NCI-H446 treated with DMSO at 0.1 percent for 48 hours (cell line): ENCODE results near the gene CMTM1.
"Not testable (repeated sequence)": the region's sequence is repeated elsewhere in the genome, so short reads cannot be mapped to it uniquely, and the experiment has no call there.

ENCODE experiments used
- DNase-seq: peaks from one replicate; lab custom pipeline; 2025; lab: John Stamatoyannopoulos, UW

The CMTM1 gene

GRCh38 chr16:66562986-66563385 is 3.3 kb upstream of the CMTM1 start:
- no peak for DNase-seq

- no peak for DNase-seq
Measured at GRCh38 chr16:66563574-66564334, 2.5 kb upstream of the CMTM1 start.

GRCh38 chr16:66567270-66567669 is 1.0 kb downstream of the CMTM1 start:
- DNase-seq, result not testable (repeated sequence)

GRCh38 chr16:66568355-66568754 is 2.1 kb downstream of the CMTM1 start:
- no peak for DNase-seq

- no peak for DNase-seq
Measured at GRCh38 chr16:66569131-66569530, 2.9 kb downstream of the CMTM1 start.

GRCh38 chr16:66569827-66570405 is 3.7 kb downstream of the CMTM1 start:
- no peak for DNase-seq

- no peak for DNase-seq
Measured at GRCh38 chr16:66572356-66572755, 6.1 kb downstream of the CMTM1 start.

- no peak for DNase-seq
Measured at GRCh38 chr16:66574081-66574480, 7.8 kb downstream of the CMTM1 start.

- DNase-seq, result no peak
Measured at GRCh38 chr16:66574531-66574930, 8.3 kb downstream of the CMTM1 start.

GRCh38 chr16:66575060-66575459 is 8.8 kb downstream of the CMTM1 start:
- DNase-seq, result no peak

GRCh38 chr16:66576296-66576695 is 10.1 kb downstream of the CMTM1 start:
- DNase-seq, result no peak

GRCh38 chr16:66578651-66579531 is 12.7 kb downstream of the CMTM1 start, which contains the start of gene CMTM2:
Gene CMTM2 (plus strand): TSS chr16:66579463. CDS start chr16:66579608, 145 bp downstream.
- no peak for DNase-seq

GRCh38 chr16:66580605-66581209 is 14.5 kb downstream of the CMTM1 start:
- DNase-seq, result no peak

- no peak for DNase-seq
Measured at GRCh38 chr16:66581246-66581952, 15.2 kb downstream of the CMTM1 start.

GRCh38 chr16:66585481-66586239 is 19.4 kb downstream of the CMTM1 start:
- DNase-seq, result no peak

GRCh38 chr16:66587881-66588600 is 21.8 kb downstream of the CMTM1 start:
- DNase-seq, result no peak

GRCh38 chr16:66588981-66589713 is 22.9 kb downstream of the CMTM1 start:
- DNase-seq, result no peak

- DNase-seq, result no peak
Measured at GRCh38 chr16:66590322-66590721, 24.1 kb downstream of the CMTM1 start.

GRCh38 chr16:66591018-66591417 is 24.8 kb downstream of the CMTM1 start:
- DNase-seq, result no peak
